Stimulated activated CD8-positive, alpha-beta memory T cell treated with anti-CD3 and anti-CD28 coated beads, Interleukin-15, amount 100 ng/mL, for 1 hour (primary cell): ENCODE measurements around the gene BABAM1.
A peak's percentile ranks its signal among the peaks of the same experiment; 100 is the strongest.
"Not testable (repeated sequence)": the region's sequence is repeated elsewhere in the genome, so short reads cannot be mapped to it uniquely, and the experiment has no call there.

Source experiments
- DNase-seq: peaks from one replicate; pipeline ENCODE4 v3.0.0-alpha.2; 2020; ENCODE audit warnings: low read depth

BABAM1 gene

DNA sequence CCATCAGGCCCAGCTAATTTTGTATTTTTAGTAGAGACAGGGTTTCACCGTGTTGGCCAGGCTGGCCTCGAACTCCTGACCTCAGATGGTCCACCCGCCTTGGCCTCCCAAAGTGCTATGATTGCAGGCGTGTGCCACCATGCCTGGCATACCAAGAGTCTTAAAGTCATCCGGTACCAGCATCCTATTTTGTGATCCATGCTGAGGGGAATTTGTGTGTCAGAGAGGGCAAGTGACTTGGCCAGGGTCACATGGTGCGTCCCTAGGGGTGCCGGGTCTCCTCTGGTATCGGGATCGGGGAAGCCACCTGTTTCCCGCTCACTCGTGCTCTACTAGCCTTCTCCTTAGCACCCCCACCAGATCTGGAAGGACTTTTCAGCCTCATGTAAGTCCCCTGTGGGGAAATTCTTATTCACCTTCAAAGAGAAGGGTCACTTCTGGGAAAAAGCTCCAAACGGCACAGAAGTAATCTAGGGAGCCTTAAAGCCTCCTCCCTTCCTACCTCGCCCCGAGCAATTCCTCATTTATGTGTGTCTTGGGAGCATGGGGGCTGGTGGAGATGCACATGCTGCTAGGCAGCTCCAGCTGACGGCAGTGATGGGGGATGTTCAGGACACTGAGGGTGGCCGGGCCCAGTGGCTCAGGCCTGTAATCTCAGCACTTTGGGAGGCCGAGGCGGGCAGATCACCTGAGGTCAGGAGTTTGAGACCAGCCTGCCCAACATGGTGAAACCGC is 8.4 kb downstream of the BABAM1 start:
- no peak for DNase-seq

DNA sequence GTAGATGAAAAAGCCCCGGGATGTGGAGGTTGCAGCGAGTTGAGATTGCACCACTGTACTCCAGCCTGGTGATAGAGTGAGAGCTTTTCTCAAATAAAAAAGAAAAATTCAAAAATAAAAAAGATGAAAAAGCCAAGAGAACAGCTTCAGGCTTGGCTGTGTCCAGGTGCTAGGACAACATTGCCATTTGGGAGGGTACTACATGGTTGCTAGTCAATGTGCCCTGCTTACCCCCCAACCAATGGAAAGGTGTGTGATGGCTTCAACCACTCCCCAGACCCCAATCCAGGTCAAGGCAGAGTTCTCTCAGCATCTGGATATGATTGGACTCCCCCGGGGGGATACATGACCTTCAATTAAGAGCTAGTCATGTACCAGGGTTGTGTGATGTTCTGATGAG is 12.2 kb downstream of the BABAM1 start:
- DNase-seq = no peak

DNA sequence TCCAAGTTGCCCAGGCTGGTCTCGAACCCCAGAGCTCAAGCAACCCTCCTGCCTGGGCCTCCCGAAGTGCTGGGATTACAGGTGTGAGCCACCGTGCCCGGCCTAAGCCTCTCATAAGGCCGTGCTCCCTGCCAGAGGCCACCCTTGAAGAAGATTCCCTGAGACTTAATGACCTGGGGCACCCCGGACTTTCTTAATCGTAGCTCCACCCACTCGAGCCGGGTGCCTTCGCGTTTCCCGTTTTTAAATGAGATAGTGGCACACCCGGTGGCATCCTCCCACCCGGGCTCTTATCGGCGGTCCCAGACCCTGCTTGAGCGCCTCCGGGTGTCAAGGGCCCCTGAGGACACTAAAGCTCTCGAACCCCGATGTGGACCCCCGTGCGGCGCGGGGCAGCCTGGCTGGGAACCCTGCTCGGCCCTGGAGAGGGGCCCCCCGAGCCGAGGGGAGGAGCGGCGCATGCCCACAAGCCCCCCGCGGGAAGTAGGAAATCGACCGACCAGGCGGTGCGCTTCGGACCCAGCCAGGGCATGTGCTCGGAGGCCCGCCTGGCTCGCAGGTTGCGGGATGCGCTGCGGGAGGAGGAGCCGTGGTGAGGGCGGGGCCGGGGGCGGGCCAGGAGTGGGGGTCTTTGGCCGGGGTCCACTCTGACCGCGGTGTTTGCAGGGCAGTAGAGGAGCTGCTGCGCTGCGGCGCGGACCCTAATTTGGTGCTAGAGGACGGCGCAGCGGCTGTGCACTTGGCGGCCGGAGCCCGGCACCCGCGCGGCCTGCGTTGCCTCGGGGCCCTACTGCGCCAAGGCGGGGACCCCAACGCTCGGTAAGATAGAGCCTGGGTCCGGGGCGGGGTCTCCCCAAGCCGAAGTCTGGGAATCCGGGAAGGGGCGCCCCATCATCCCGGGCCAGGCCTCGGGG is 14.4 kb downstream of the BABAM1 start, which contains the start of gene ANKLE1:
TSS of gene ANKLE1 (plus strand) at position 511 of the 914 bp plus-strand sequence. CDS start at position 531, 20 bp downstream.
- no peak for DNase-seq

- peak; percentile 60 for DNase-seq
Measured at GRCh38 chr19:17282488-17283125, 15.4 kb downstream of the BABAM1 start.

DNA sequence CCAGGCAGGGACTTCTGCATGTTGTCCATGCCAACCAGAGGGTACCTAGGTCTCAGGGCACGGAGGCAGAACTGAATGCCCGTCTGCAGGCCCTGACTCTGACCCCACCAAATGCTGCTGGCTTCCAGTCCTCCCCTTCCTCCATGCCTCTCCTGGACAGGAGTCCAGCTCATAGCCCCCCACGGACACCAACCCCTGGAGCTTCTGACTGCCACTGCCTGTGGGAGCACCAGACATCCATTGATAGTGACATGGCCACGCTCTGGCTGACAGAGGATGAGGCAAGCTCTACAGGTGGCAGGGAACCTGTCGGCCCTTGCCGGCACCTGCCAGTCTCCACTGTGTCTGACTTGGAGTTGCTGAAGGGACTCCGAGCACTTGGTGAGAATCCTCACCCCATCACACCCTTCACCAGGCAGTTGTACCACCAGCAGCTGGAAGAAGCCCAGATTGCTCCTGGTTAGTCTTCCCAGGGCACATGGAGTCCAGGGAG is 16.3 kb downstream of the BABAM1 start:
- no peak for DNase-seq

DNA sequence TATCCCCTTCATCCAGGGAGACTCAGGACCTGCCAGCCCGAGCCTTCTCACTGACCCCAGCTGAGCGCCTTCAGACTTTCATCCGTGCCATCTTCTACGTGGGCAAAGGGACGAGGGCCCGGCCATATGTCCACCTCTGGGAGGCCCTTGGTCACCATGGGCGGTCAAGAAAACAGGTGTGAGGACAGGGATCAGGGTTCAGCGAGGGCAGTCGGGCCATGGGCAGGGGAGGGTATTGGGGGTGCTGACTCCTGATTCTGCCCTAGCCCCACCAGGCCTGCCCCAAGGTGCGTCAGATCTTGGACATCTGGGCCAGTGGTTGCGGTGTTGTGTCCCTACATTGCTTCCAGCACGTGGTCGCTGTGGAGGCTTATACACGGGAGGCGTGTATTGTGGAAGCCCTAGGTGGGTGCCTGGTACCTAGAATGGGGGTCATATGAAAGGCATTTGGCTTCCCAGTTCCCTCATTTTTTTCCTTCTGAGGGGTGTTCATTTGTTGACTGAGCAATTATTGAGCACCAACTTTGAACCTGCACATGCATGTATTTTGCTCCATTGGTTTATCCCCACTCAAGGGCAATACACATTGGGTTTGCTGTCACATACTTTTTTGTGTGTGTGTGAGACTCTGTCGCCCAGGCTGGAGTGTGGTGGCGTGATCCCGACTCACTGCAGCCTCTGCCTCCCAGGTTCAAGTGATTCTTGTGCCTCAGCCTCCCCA is 18.3 kb downstream of the BABAM1 start:
- DNase-seq = no peak

DNA sequence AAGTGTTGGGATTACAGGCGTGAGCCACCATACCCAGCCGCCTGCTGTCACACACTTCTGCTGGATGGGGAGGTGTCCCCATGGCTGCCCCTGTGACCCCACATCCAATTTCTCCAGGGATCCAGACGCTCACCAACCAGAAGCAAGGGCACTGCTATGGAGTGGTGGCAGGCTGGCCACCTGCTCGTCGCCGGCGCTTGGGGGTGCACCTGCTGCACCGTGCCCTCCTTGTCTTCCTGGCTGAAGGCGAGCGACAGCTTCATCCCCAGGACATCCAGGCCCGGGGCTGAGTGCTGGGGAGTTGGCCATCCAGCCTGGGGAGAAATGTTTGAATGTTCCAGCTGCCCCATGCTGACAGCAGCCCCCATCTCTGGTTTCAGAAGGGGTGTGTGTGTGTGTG is 19.0 kb downstream of the BABAM1 start:
- no peak for DNase-seq

GRCh38 chr19:17286752-17287151 is 19.5 kb downstream of the BABAM1 start:
- DNase-seq = no peak

DNA sequence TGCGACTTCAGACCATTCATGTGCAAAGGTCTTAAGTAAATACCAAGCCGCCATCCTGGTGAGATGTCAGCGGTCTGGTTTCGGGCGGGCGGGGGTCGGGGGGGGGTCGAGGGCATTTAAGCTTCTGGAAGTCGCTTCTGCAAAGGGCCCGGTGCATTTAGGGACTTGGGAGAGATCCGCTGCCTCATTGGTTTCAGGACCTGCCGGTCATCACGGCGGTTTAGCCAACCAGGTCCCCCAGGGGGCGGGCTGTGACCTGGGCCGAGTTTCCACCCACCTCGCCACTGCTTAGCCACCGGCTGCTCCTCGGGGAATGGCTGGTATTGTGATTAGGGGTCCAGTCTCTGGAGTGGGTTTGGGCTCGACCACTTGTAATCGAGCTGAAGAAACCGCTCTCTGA is 22.2 kb downstream of the BABAM1 start:
- no peak for DNase-seq

DNA sequence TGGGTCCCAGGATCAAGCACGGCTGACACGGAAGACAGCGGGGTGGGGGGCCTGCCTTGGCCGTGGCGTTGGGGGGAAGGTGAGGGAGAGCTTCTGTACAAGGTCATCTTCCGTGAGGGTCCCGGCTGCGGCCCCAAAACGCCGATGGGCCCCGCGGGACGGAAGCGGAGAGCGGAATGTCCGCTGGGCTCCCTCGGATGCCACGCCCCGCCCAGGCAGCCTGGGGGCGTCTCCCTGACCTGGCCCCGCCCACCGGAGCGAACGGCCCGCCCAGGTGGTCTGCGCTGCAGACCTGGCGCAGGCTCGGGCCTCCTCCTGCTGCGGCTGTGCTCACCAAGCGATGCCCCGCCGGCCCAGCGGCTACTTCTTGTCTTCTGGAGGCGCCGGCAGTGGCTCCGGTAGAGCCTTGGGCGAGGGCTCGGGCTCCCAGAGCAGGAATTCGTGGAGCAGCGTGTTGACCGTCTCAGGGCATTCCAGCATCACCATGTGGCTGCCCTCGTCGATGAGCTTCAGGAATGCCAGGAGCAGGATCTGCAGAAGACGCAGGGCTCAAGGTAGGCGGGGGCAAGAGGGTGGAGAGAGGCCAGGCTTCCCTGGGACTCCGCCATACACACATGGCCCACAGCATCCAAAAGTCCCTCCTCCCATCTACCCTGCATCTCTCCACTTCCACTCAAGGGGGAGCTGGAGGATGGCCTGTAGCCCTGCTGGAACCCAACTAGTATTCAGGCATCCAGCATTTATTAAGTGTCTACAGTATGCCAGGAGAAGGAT is 25.2 kb downstream of the BABAM1 start:
- DNase-seq = peak; percentile 62

DNA sequence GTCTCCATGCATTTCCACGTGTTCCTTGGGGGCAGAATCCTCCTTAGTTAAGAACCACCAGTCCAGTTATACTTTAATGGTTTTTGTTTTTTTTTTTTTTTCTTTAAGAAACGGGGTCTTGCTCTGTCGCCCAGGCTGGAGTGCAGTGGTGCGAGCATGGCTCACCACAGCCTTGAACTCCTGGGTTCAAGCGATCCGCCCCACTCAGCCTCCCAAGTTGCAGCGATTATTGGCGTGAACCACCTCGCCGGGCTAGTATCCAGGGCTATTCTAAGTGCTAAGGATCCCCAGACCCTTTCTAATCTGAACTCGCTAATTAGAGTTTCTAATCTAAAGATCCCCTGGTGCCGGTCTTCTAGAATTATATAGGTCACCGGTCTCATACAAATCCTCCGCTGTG is 26.4 kb downstream of the BABAM1 start:
- no peak for DNase-seq

GRCh38 chr19:17294051-17294891 is 27.0 kb downstream of the BABAM1 start:
- DNase-seq = no peak

DNA sequence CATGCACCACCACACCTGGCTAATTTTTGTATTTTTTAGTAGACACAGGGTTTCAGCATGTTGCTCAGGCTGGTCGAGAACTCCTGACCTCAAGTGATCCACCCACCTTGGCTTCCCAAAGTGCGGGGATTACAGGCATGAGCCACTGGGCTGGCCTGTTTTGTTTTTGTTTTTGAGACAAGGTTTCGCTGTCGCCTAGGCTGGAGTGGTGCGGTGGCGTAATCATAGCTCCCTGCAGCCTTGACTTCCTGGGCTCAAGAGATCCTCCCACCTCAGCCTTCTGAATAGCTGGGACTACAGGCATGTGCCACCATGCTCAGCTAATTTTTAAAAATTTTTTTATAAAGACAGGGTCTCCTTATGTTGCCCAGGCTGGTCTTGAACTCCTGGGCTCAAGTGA is 28.3 kb downstream of the BABAM1 start:
- DNase-seq = not testable (repeated sequence)

DNA sequence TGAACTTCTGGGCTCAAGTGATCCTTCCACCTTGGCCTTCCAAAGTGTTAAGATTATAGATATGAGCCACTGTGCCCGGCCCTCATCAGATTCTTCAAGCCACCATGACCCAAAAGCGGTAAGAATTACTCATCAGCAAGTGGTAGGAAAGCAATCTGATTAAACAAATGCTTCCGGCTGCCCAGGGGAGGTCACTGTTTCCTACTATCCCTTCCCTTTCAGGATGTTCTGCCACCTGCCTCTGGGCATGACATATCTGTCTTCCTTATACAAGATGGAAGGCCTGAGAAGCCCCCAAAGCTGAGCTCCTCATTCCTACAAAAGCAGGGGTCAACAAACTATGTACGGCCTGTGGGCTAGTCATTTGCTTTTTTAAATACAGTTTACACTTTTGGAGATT is 29.0 kb downstream of the BABAM1 start:
- DNase-seq = no peak

GRCh38 chr19:17296976-17297375 is 29.7 kb downstream of the BABAM1 start:
- DNase-seq = no peak

DNA sequence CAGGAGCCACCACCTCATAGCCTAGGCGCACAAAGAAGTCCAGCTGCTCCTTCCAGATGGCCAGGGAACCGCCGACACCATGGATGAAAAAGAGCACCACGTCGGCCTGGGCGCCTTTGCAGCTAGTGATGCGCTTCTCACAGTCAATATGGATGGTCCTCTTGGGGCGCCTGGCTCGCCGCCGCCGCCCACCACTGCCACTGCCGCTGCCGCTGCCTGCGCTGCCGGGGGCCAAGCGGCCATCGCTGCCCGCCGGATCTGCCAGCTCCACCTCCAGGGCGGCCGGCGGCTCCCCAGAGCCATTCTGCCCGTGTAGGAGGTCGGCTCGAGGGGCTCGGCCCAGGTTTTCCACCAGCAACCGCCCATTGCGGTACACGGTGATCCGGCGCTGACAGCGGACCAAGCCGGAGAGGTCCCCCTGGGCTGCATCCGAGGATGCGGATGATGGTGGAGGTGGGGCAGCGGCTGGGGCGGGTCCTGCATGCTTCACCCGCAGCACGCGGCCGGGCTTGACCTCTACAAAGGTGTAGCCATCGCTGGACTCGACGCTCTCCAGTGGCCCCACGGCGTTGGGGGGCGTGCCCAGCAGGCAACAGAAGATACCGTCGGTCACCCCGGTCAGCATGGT is 33.9 kb downstream of the BABAM1 start:
- no peak for DNase-seq

- DNase-seq = no peak
Measured at GRCh38 chr19:17302391-17303166, 35.3 kb downstream of the BABAM1 start.

DNA sequence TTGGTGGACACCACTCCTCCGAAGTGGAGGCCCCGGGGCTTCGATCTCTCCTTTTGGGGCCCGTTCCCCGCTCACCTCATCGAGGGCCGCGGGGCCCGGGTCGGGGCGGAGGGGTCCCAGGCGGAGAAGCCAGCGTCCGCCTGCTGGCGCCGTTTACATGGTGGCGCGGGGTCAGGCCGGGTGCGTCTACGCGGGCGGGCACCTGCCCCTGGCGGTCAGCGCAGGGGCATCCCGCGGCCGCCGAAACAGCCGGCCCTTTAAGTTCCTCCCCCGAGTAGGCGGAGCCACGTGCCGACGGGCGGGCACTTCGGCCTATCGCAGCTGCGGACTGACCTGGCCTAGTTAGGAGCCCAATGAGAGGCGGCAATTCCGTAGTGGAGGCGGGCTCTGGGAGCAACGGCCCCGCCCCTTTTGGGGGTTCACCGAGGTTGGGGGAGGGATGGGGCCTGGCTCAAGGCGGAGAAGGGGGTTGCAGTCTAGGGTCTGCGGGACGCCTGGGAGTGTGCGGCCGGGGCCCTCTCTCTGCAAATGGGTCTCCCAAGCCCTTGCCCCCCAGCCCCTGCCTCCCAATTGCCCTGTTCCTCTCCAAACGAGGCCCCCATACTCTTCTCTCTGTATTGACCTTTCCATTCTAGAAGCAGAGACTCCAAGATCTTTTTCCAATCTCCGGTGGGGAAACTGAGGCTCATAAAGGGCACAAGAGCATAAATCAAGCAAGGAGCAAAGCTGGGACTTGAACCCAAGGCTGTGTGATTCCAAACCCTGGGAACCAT is 36.1 kb downstream of the BABAM1 start, which contains the start of gene ABHD8:
TSS of gene ABHD8 (minus strand) at position 259 of the 773 bp plus-strand sequence. CDS start 1,809 bp downstream, outside the sequence.
- DNase-seq = peak; percentile 86
